ENCODE results near the gene PDZRN3.

The PDZRN3 gene

DNA sequence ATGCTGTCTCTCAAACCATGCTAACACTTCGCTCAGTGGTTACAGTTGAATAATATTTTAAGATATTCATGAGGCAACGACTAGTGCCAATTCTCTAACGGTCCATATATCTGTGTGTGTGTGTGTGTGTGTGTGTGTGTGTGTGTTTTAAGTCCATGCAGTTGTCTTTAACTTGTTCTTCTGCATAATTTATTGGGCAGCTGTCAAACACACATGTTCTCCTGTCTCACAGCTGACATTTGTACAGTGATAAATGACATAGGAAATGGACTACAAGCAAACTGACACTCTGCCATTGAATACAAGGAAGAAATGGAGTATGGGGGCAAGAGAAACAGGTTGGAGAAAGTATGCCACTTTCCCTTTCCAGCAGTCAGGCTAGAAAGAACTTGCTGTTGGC lies 172.0 kb downstream of the PDZRN3 start:
- DNase-seq (ENCODE audit: low read depth): no peak

DNA sequence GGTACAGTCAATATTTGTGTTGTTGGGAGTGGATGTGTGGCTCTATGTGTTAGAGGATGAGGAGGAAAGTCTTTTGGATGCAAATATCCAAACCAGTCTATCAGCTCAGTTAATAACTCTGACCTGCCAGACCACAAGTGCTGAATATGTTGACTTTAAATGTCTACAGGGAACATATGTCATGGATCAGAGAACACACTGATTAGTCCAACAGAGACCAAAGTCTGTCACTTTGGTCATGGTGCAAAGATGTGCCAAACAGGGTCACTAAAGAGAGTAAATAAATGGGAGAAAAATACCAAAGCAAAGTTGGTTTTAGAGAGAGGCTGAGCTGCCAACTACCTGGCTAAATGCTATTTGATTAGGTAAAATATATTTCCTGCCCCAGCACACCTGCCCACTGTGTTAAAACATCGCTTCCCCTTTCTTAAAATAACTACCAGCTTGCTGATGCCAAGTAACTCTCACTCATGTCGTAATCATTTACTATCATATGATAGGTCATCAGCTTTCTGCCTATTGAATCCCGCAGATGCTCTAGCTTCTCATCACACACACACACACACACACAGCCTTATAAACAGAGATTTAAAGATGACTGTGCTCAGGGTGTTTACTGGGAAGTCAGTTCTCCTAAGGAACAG lies 173.3 kb downstream of the PDZRN3 start:
- no peak for DNase-seq (ENCODE audit: low read depth)

DNA sequence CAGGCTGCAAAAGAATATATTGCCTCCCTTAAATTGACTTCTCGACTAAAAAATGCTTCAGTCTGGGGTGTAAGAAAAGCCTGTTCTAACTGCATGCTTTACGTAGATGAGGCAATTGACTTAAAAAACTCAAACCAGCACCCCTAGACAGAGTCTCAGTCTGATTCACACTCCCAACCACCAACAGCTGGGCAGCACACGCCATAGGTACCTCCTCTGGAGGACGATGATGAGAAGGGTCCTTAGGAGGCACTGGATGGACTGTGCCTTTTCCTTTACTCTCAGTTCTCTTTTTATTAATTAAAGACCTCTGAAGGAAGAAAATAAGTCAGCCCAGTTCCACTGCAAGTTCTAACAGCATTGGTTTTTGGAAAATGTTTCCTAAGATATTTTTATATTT lies 175.0 kb downstream of the PDZRN3 start:
- no peak for DNase-seq (ENCODE audit: low read depth)

DNA sequence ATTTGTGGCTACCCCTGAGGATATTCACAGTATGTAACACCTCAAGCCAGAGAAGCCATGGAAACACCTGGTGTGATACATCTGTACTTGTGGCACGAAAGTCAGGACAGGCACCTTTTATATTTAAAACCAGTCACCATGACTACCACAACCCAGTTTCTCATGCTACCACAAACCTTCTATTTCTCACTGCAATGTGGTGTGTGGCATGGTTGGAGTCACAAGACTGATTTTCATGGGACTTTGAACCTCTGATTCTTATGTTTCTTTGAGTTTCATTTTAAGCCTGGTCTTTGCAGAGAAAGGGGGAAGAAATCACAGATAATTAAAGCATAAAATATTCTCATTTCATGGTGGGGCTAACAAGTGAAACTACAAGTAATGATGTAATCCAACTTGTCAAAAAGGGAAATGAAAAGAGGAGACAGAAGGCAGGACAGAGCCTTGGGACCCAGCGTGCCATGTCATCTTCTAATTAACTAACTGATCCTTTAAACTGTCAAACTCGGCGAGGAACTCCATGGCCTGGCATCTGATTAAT lies 175.9 kb downstream of the PDZRN3 start:
- no peak for DNase-seq (ENCODE audit: low read depth)

DNA sequence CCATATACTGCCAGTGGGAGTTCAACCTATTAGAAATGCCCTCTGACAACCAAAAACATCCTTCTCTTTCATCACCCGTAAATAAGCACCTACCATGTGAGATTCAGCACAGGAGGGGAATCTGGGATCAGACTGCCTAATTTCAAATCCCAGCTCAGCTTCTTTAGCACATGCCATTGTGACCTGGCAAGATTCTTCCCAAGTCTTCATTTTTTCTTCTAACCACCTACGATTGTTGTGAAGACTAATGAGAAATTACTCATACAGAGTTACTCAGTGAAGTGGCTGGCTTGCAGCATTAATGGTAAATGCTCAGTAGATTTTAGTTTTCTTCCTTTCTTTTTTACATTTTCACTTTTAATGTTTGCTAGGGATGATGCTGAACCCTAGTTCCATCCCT lies 176.7 kb downstream of the PDZRN3 start:
- no peak for DNase-seq (ENCODE audit: low read depth)

DNA sequence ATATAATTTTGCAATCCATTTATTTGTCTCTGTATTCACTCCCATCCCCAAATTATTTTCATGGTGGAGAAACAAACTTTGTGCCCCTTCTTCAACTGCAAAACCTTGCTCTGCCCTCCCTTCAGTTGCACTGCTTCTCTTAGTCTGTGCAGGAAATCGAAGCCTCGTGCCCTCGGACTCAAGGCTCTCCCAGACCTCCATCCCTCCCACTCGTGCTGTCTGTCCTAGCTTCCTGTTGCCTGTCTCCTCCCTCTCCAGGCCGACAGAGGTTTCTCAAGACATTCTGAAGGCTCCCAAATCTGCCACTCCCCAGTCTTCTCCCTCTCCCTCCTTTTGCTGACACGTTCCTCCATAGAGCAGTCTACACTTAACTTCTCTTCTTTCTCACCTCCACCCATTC lies 177.6 kb downstream of the PDZRN3 start:
- no peak for DNase-seq (ENCODE audit: low read depth)

DNA sequence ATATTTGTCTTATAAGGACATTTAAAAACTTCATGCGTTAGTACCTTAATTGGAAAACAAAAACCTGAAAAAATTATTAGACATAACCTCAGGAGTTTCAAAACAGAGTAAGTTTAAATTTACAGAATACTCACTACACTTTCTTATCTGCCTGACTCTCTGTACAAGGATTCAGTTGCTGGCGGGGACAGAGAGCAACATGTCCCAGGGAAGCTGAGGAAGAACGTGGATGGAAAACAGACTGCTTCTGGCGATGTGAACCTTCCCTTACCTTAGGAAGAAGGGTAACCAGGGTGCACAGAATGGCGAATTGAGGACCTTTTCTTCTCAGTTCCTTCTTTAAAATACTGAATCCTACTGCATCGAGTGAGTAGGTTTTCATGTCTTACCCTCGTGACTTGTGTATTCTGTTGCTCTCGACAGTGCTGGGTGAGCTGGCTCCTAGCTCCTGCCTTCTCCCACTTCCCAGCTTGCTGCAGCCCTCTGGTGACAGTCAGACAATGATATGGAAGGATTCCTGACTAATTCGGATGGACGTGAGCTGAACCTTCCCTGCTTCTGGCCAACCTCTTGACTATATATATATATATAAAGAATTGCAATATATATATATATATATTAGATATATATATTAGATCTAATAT lies 178.2 kb downstream of the PDZRN3 start:
- DNase-seq (ENCODE audit: low read depth): no peak

DNA sequence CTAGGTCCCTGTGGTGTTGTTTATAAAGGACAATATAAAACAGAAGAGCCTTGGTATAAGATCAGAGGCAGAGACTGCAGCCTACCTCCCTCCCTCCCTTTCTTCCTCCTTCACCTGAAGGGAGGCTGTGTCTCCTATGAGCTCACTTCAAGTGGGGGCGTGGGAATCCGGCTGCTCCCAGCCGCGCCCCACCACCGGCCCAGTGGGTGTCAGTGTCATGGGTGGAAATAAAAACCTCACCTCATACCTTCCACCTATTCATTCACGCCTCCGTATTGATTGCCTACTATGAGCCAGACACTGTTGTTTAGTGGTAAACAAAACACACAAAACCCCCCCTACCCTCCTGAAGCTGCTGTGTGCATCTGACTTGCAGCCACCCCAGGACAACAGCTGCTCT lies 181.9 kb downstream of the PDZRN3 start:
- no peak for DNase-seq (ENCODE audit: low read depth)

DNA sequence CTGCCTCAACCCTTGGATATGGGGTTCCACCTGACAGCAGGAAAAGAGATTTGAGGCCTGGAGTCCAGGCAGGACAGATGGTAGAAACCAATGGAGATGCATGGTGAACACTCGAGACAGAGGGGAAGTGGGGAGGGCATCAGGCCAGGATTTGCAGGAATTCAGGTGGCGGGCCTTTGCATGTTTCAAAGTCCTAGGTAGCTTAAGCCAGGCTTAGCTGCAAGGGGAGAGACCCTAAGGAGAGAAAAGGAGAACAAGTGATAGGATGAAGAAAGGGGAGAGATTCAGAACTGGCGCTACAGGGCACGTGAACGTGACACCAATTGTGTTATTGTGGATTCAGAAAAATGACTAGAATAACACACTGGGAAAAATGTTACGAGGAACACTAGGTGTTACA lies 182.6 kb downstream of the PDZRN3 start:
- DNase-seq (ENCODE audit: low read depth): no peak

DNA sequence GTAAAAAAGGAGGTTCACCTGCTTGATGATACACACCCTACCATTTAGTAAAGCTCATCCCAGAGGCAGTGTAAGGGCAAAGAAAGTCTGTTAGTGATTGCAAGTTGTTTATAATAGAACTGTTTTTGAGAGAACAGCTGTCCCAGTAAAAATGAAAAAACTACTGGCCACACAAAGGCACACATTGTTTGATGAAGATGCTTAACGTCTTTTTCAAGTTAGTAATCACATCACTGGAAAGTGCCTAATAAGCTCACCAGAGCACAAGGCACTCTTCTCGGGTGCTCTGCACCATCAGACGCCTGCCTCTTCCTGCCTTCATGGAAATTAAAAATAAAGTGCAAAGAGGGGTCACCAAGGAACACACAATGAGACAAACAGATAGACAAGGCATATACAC lies 186.9 kb downstream of the PDZRN3 start:
- no peak for DNase-seq (ENCODE audit: low read depth)

DNA sequence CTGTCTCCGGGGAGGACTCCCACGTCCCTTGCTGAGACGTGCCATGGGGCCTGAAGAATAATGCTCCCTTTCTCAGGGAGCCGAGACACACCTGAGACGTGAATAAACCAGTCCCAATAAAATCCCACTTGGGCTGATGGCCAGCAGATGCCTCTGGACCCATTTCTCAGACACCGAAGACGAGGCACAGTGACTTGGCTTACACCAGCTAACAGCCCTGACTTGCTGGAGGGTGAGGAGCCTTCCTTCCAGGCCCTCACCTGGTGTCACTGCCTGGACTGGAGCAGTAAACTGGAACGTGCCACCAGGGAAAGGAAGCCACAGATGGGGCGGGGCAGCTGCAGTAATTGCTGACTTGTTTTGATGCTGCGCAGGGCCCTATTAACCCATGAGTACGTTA lies 189.7 kb downstream of the PDZRN3 start:
- no peak for DNase-seq (ENCODE audit: low read depth)

DNA sequence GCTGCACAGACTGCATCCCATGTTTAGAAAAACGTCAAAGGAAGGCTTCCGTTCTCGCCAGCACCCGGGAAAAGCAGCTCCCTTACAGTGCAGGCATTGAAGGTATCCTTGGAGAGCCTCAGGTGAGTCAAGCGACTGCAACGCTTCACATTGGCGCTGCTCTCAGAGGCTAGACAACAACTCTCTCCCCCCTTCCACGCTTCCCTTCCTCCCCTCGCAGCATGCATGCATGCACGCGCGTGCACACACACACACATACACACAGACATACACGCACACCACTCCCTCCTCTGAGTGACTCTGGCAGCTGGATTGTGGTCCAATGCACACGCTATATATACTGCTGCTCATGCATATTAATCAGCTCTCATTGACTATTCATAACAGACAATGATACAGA lies 191.1 kb downstream of the PDZRN3 start:
- no peak for DNase-seq (ENCODE audit: low read depth)

DNA sequence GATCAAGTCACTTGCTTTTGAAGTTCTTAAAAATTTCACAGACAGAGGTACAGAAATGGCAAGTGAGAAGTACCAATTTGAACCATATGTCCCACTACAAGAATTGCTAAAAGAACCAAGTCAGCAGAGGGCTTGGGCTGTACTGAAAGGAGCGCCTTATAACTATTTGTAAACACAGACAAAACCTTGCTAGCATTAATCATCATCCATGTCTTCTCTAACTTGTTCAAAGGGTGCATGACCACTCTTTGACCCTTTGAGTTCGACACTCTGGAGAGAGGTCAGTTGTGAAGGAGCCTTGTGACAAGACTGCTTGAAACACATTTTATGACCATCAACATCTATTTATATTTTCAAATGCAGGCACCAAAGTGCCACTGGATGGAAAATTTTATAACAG lies 191.7 kb downstream of the PDZRN3 start:
- no peak for DNase-seq (ENCODE audit: low read depth)

DNA sequence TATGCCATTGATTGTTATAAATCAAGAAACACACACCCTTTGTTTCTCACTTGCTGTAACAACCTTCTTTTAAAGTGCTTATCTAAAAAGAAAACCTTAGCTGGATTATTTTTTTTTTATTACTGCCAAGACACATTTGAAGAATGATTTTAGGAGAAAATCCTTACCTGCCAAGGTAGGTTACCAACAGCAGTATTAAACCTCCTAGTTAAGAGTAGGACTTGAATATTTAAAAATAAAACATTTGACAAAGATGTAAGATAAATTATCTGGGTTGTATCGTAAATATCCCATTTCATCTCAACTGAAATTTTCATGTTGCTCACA lies 192.1 kb downstream of the PDZRN3 start:
- DNase-seq (ENCODE audit: low read depth): no peak

DNA sequence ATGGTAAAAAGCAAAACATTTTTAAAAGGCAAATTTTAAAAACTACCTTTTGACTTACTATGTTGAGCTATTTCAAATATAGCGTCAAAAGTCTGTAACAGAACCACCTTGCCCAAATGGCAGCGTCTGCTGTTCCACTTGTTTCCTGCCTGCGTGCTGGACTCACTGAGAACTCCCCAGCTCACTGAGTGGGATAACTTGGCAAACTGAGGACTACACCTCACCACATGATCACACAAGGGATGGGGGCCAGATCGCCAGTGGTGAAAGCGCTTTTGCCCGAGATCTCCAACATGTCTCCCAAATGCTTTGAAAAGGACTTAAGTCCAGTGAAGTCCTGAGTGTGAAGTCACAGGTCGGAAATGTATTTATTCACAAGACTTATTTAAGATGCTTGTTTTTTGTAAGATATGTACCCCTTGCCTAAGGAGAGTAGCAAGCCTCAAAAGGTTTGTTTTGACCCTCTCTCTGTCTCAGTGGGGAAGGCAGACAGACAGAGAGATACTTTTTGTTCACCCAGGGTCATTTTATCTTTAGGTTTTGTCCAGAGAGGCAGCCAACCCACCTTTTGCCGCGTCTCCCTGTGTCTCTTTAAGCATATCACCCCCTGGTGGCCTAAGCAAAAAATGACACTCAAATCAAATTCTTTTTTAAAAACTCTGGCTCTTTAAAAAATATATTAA lies 192.6 kb downstream of the PDZRN3 start:
- no peak for DNase-seq (ENCODE audit: low read depth)

DNA sequence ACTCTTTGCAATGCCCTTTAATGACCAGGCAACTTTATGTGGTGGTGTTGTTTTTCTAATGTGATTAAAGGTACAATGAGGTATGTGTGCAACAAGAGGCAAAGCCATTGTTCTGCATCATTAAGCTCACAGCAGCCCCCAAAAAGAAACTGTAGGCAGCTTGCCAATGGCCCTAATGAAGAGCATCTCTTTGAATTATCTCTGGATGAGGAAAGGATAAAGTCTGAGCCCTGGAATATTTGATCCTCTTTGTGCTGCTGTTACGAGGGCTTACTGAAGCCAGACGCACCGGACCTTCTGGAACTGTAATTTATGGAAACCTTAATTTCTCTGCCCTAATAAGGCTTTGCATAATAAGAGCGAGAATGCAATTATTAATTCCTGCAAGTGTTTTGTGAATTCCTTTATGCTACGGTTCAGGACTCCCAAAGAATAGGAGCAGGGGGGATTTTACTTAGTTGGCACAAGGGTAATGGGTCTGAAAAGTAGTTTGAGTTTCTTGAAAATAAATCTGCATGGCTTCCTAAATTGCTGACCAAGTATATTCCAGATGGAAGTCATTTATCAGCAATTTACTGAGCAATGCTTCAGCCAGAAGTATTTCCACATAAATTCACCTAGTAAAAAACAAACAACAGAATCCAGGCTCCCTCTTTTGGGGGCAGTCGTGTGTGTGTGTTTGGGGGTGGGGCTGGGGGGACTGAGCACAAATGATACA lies 193.4 kb downstream of the PDZRN3 start:
- no peak for DNase-seq (ENCODE audit: low read depth)

DNA sequence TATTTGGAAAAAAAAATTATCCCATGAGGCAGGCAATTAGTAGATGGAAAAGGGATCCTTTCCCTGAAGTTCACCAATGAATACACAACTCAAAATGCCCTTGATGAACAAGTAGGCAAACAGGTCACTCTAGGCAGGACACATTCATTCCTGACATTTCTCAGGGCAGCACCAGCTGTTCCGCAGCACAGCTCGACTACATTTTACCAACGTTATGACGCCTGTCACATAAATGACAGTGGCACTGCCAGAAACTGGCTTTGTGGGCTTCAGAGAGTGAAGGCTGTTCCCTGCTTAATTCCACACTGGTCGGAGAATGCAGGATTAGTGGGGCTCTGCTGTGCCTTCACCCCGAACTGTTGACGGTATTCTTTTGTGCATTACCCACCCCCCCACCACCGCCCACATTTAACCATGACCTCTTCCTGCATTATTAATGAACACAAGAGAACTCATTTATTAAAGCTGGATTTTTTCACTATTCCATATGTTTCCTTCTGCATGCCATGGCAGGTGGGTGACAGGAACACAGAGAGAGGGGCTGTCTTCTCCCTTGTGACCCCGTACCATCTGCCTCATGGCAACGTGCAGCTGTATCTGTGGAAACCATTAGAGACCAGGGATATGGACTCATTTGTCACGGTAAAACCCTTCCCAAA lies 197.6 kb downstream of the PDZRN3 start:
- DNase-seq (ENCODE audit: low read depth): no peak

DNA sequence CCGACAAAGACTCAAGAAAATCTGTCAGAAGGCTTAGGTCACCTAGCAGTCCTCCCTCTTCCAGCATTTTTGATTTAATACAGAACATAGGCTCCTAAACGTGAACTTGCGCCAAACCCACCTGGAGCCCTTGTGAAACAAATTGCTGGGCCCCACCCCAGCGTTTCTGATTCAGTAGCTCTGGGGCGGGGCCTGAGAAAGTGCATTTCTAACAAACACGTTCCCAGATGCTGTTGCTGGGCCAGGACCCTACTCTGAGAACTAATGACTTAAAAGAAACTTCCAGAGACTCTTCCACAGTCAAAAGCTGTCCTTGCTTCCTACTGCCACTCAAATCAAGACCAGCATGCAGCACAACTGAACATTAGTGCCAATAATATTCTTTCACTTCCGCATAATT lies 198.1 kb downstream of the PDZRN3 start:
- DNase-seq (ENCODE audit: low read depth): no peak

DNA sequence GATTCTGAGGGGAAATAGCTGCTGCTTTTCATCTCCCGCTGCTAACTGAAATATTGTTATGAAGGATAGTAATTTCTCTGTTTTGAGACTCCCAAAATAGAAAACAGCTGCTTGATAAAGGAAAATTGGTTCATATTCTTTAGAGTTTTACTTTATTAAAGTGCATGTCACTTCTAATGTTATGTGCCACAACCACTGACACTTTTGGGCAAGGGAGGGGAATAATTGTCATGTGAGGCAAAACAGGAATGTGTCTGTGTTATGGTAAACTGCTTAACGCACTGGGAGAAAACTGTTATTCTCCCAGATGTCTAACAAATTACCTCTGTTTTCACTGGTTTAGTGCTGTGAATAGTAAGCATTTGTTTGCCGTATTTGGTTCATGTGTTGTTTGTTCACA lies 201.6 kb downstream of the PDZRN3 start:
- DNase-seq (ENCODE audit: low read depth): no peak

DNA sequence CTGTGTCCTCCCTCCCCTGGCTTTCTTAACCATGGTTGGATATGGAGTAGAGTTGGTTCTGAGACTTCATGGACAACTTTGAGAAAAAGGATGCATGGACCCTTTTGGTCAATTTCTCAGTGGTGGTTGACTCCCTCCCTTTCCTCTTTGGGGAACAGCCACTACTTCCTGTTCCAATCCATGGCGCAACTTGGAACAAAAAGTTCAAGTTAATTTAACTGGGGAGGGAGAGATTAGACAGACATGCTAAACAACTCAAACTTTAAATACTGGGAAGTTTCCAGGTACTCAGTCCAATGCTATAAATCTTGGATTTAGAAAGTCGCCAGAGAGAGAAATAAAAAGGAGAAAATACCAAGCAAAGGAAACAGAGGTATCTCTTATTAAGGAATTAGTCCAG lies 202.2 kb downstream of the PDZRN3 start:
- DNase-seq (ENCODE audit: low read depth): no peak

DNA sequence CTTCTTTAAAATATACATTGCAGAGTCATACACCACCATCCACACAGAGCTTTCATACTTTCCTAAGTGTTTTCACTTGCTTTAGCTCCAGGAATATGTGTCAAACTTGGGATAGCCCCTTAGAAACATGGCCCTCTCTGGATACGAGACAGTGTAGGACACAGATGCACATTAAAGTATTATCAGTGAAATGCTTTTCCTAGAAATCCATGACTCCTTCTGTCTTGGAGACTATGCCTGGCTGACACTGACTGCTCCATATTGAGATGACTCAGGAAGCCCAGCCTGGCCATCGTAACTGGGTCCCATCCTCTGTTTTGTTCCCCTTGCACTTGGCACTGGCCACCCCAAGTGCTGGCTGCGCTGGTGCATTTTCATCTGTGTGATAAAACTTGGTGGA lies 204.8 kb downstream of the PDZRN3 start:
- no peak for DNase-seq (ENCODE audit: low read depth)

DNA sequence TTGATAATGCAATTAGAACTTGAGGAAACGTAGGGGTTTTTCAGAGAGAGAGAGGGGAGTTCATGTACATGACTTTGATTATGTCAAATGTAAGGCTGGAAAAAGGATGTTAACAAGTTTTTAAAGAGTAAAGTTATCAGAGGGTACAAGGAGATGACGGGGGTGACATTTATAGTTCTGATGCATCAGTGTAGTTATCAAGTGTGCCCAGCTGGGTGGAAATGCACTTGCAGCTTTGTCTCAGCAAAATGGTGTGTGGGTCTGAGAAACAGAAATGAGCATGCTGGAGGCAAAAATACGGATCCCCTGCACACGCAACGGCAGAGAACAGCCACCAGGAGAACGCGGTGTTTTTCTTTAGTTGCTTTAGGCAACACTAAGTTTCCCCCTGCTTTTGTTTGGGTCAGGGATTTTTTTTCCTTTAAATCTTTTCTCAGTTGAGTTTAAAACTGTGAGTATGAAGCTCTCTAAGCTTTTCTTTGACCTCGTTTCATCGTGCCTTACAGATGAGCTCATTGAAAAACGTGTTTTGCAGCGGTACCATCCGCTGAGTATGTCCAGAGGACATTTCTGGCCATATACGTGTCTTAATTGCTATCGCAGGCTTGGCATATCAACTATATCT lies 205.4 kb downstream of the PDZRN3 start:
- no peak for DNase-seq (ENCODE audit: low read depth)

Measured in activated T-cell treated with anti-CD3 and anti-CD28 coated beads for 24 hours (primary cell).